Pons (tissue), 1 donor: Measurements from ENCODE around the gene CERS1.

Experiments
- DNase-seq: peaks from one replicate; pipeline ENCODE4 v3.0.0-alpha.2; 2016; ENCODE audit warnings: low spot score

Gene CERS1

GRCh38 chr19:18870531-18871172, 25.3 kb downstream of the CERS1 start:
- no peak for DNase-seq

GRCh38 chr19:18869781-18870530, 26.0 kb downstream of the CERS1 start:
- no peak for DNase-seq

GRCh38 chr19:18869023-18869618, 26.8 kb downstream of the CERS1 start:
- DNase-seq: no peak

- no peak for DNase-seq
Observed at GRCh38 chr19:18868380-18869022, 27.5 kb downstream of the CERS1 start.

GRCh38 chr19:18867751-18868150, 28.2 kb downstream of the CERS1 start:
- DNase-seq: no peak

GRCh38 chr19:18867199-18867598, 28.8 kb downstream of the CERS1 start:
- DNase-seq: no peak

GRCh38 chr19:18866800-18867123, 29.2 kb downstream of the CERS1 start:
- no peak for DNase-seq

GRCh38 chr19:18865973-18866799, 29.8 kb downstream of the CERS1 start:
- peak; percentile 47 for DNase-seq

GRCh38 chr19:18865106-18865972, 30.6 kb downstream of the CERS1 start:
- DNase-seq: no peak

- no peak for DNase-seq
Observed at GRCh38 chr19:18863843-18864362, 32.1 kb downstream of the CERS1 start.

GRCh38 chr19:18862976-18863842, 32.7 kb downstream of the CERS1 start:
- DNase-seq: no peak

GRCh38 chr19:18861917-18862316, 34.0 kb downstream of the CERS1 start:
- DNase-seq: no peak

GRCh38 chr19:18861235-18861634, 34.7 kb downstream of the CERS1 start:
- DNase-seq: peak; percentile 55

- no peak for DNase-seq
Observed at GRCh38 chr19:18860725-18861124, 35.2 kb downstream of the CERS1 start.

- no peak for DNase-seq
Observed at GRCh38 chr19:18860302-18860700, 35.7 kb downstream of the CERS1 start.

- no peak for DNase-seq
Observed at GRCh38 chr19:18859676-18860301, 36.2 kb downstream of the CERS1 start.

GRCh38 chr19:18858906-18859646, 36.9 kb downstream of the CERS1 start:
- no peak for DNase-seq

- no peak for DNase-seq
Observed at GRCh38 chr19:18857223-18857622, 38.7 kb downstream of the CERS1 start.
